Measurements from ENCODE around the gene VOPP1. TPM values are rescaled to one million over a fixed set of nuclear protein-coding genes. Genes with fewer than 3 reads are reported as not detected.

The VOPP1 gene
- total RNA-seq, 1 experiment from 2014 or later: 21.6 TPM

- Histone ChIP-seq H3K9me2 (replicated peaks; ENCODE audit: insufficient read depth, low read length) (no peaks in the 10 kb centered on the region), H3K4me1 (ENCODE audit: low read length) (no peaks in the 10 kb centered on the region), H3K27me3 (ENCODE audit: low read length) (no peaks in the 10 kb centered on the region), H3K4me3 (ENCODE audit: low read length) (no peak overlapping the region), H4K20me1 (ENCODE audit: insufficient read depth, low read depth, low read length) (peaks cover 55% of the 10 kb centered on the region; the same call in 1 of the 2 replicates), H3K4me2 (ENCODE audit: low read depth, low read length, poor library complexity, severe bottlenecking) (no peak overlapping the region), H3K9me3 (ENCODE audit: low read length) (no peaks in the 10 kb centered on the region), H3K9ac (ENCODE audit: low read length) (no peak overlapping the region), H3K79me2 (ENCODE audit: low read length) (no peaks in the 10 kb centered on the region), H2AFZ (ENCODE audit: low read length) (no peak overlapping the region), H3K27ac (ENCODE audit: low read length) (no peak overlapping the region), H3K36me3 (ENCODE audit: insufficient read depth, low read length) (no peaks in the 10 kb centered on the region)
- DNase-seq: no peak
Measured at GRCh38 chr7:55546814-55547213, 25.5 kb downstream of the VOPP1 start.

GRCh38 chr7:55545496-55545895 is 26.8 kb downstream of the VOPP1 start:
- Histone ChIP-seq H3K36me3 (ENCODE audit: insufficient read depth, low read length) (no peaks in the 10 kb centered on the region), H3K4me1 (ENCODE audit: low read length) (no peaks in the 10 kb centered on the region), H3K9me2 (replicated peaks; ENCODE audit: insufficient read depth, low read length) (no peaks in the 10 kb centered on the region), H3K27ac (ENCODE audit: low read length) (no peak overlapping the region), H4K20me1 (ENCODE audit: insufficient read depth, low read depth, low read length) (peaks cover 57% of the 10 kb centered on the region; the same call in 1 of the 2 replicates), H3K27me3 (ENCODE audit: low read length) (no peaks in the 10 kb centered on the region), H3K9me3 (ENCODE audit: low read length) (no peaks in the 10 kb centered on the region), H3K4me3 (ENCODE audit: low read length) (no peak overlapping the region), H3K79me2 (ENCODE audit: low read length) (no peaks in the 10 kb centered on the region), H3K9ac (ENCODE audit: low read length) (no peak overlapping the region), H3K4me2 (ENCODE audit: low read depth, low read length, poor library complexity, severe bottlenecking) (no peak overlapping the region), H2AFZ (ENCODE audit: low read length) (no peak overlapping the region)
- no peak for DNase-seq

- Histone ChIP-seq H3K36me3 (ENCODE audit: insufficient read depth, low read length) (no peaks in the 10 kb centered on the region), H3K9ac (ENCODE audit: low read length) (no peak overlapping the region), H3K4me1 (ENCODE audit: low read length) (peaks cover 5% of the 10 kb centered on the region), H3K27ac (ENCODE audit: low read length) (no peak overlapping the region), H3K79me2 (ENCODE audit: low read length) (no peaks in the 10 kb centered on the region), H3K4me3 (ENCODE audit: low read length) (no peak overlapping the region), H3K4me2 (ENCODE audit: low read depth, low read length, poor library complexity, severe bottlenecking) (no peak overlapping the region), H3K27me3 (ENCODE audit: low read length) (no peaks in the 10 kb centered on the region), H3K9me2 (replicated peaks; ENCODE audit: insufficient read depth, low read length) (no peaks in the 10 kb centered on the region), H2AFZ (ENCODE audit: low read length) (no peak overlapping the region), H4K20me1 (ENCODE audit: insufficient read depth, low read depth, low read length) (peaks cover 51% of the 10 kb centered on the region), H3K9me3 (ENCODE audit: low read length) (no peaks in the 10 kb centered on the region)
- no peak for DNase-seq
Measured at GRCh38 chr7:55540226-55540858, 32.0 kb downstream of the VOPP1 start.

GRCh38 chr7:55539380-55539779 is 32.9 kb downstream of the VOPP1 start:
- Histone ChIP-seq H3K9me2 (replicated peaks; ENCODE audit: insufficient read depth, low read length) (no peaks in the 10 kb centered on the region), H3K27ac (ENCODE audit: low read length) (no peak overlapping the region), H3K79me2 (ENCODE audit: low read length) (no peaks in the 10 kb centered on the region), H4K20me1 (ENCODE audit: insufficient read depth, low read depth, low read length) (peaks cover 56% of the 10 kb centered on the region), H2AFZ (ENCODE audit: low read length) (no peak overlapping the region), H3K27me3 (ENCODE audit: low read length) (no peaks in the 10 kb centered on the region), H3K36me3 (ENCODE audit: insufficient read depth, low read length) (no peaks in the 10 kb centered on the region), H3K9me3 (ENCODE audit: low read length) (no peaks in the 10 kb centered on the region), H3K9ac (ENCODE audit: low read length) (no peak overlapping the region), H3K4me3 (ENCODE audit: low read length) (no peak overlapping the region), H3K4me2 (ENCODE audit: low read depth, low read length, poor library complexity, severe bottlenecking) (no peak overlapping the region), H3K4me1 (ENCODE audit: low read length) (peaks cover 14% of the 10 kb centered on the region)
- no peak for DNase-seq

GRCh38 chr7:55538538-55538937 is 33.8 kb downstream of the VOPP1 start:
- H3K27ac ChIP-seq (ENCODE audit: low read length): no peak overlapping the region
- H3K27me3 ChIP-seq (ENCODE audit: low read length): no peaks in the 10 kb centered on the region
- H4K20me1 ChIP-seq (ENCODE audit: insufficient read depth, low read depth, low read length): peaks cover 56% of the 10 kb centered on the region
- H3K36me3 ChIP-seq (ENCODE audit: insufficient read depth, low read length): no peaks in the 10 kb centered on the region
- H3K4me1 ChIP-seq (ENCODE audit: low read length): peaks cover 23% of the 10 kb centered on the region
- H3K4me2 ChIP-seq (ENCODE audit: low read depth, low read length, poor library complexity, severe bottlenecking): no peak overlapping the region
- no peak overlapping the region for H2AFZ ChIP-seq (ENCODE audit: low read length)
- no peaks in the 10 kb centered on the region for H3K79me2 ChIP-seq (ENCODE audit: low read length)
- no peak overlapping the region for H3K4me3 ChIP-seq (ENCODE audit: low read length)
- no peaks in the 10 kb centered on the region for H3K9me3 ChIP-seq (ENCODE audit: low read length)
- DNase-seq: no peak
- H3K9ac ChIP-seq (ENCODE audit: low read length): no peak overlapping the region
- no peaks in the 10 kb centered on the region for H3K9me2 ChIP-seq (replicated peaks; ENCODE audit: insufficient read depth, low read length)

- no peaks in the 10 kb centered on the region for H3K27me3 ChIP-seq (ENCODE audit: low read length)
- H3K9ac ChIP-seq (ENCODE audit: low read length): no peak overlapping the region
- no peaks in the 10 kb centered on the region for H3K79me2 ChIP-seq (ENCODE audit: low read length)
- H3K9me2 ChIP-seq (replicated peaks; ENCODE audit: insufficient read depth, low read length): no peaks in the 10 kb centered on the region
- DNase-seq: no peak
- no peaks in the 10 kb centered on the region for H3K36me3 ChIP-seq (ENCODE audit: insufficient read depth, low read length)
- H3K4me1 ChIP-seq (ENCODE audit: low read length): peaks cover 31% of the 10 kb centered on the region
- H3K4me2 ChIP-seq (ENCODE audit: low read depth, low read length, poor library complexity, severe bottlenecking): no peak overlapping the region
- H3K27ac ChIP-seq (ENCODE audit: low read length): no peak overlapping the region
- peaks cover 63% of the 10 kb centered on the region for H4K20me1 ChIP-seq (ENCODE audit: insufficient read depth, low read depth, low read length)
- H3K4me3 ChIP-seq (ENCODE audit: low read length): no peak overlapping the region
- H2AFZ ChIP-seq (ENCODE audit: low read length): no peak overlapping the region
- no peaks in the 10 kb centered on the region for H3K9me3 ChIP-seq (ENCODE audit: low read length)
Measured at GRCh38 chr7:55537458-55537990, 34.8 kb downstream of the VOPP1 start.

GRCh38 chr7:55536619-55537457 is 35.5 kb downstream of the VOPP1 start:
- Histone ChIP-seq H3K4me2 (ENCODE audit: low read depth, low read length, poor library complexity, severe bottlenecking) (no peak overlapping the region), H3K4me3 (ENCODE audit: low read length) (no peak overlapping the region), H3K79me2 (ENCODE audit: low read length) (no peaks in the 10 kb centered on the region)

GRCh38 chr7:55535617-55536016 is 36.7 kb downstream of the VOPP1 start:
- Histone ChIP-seq H3K79me2 (ENCODE audit: low read length) (no peaks in the 10 kb centered on the region), H3K9me3 (ENCODE audit: low read length) (no peaks in the 10 kb centered on the region), H3K4me3 (ENCODE audit: low read length) (no peak overlapping the region)

More at GRCh38 chr7:55536619-55537457, 35.5 kb downstream of the VOPP1 start:
- DNase-seq: no peak
- Histone ChIP-seq H3K9ac (ENCODE audit: low read length) (no peak overlapping the region), H4K20me1 (ENCODE audit: insufficient read depth, low read depth, low read length) (peaks cover 65% of the 10 kb centered on the region), H2AFZ (ENCODE audit: low read length) (no peak overlapping the region), H3K4me1 (ENCODE audit: low read length) (peaks cover 31% of the 10 kb centered on the region), H3K36me3 (ENCODE audit: insufficient read depth, low read length) (no peaks in the 10 kb centered on the region), H3K27ac (ENCODE audit: low read length) (no peak overlapping the region), H3K27me3 (ENCODE audit: low read length) (no peaks in the 10 kb centered on the region), H3K9me3 (ENCODE audit: low read length) (no peaks in the 10 kb centered on the region), H3K9me2 (replicated peaks; ENCODE audit: insufficient read depth, low read length) (no peaks in the 10 kb centered on the region)

More at GRCh38 chr7:55535617-55536016, 36.7 kb downstream of the VOPP1 start:
- Histone ChIP-seq H3K27me3 (ENCODE audit: low read length) (no peaks in the 10 kb centered on the region), H3K36me3 (ENCODE audit: insufficient read depth, low read length) (no peaks in the 10 kb centered on the region), H2AFZ (ENCODE audit: low read length) (no peak overlapping the region), H3K4me2 (ENCODE audit: low read depth, low read length, poor library complexity, severe bottlenecking) (no peak overlapping the region), H3K4me1 (ENCODE audit: low read length) (peaks cover 31% of the 10 kb centered on the region), H3K9ac (ENCODE audit: low read length) (no peak overlapping the region), H3K9me2 (replicated peaks; ENCODE audit: insufficient read depth, low read length) (no peaks in the 10 kb centered on the region), H4K20me1 (ENCODE audit: insufficient read depth, low read depth, low read length) (peaks cover 60% of the 10 kb centered on the region), H3K27ac (ENCODE audit: low read length) (no peak overlapping the region)
- no peak for DNase-seq
